GM12874 (cell line): Measurements from ENCODE around the gene WNT5B.
A peak's percentile ranks its signal among the peaks of the same experiment; 100 is the strongest.

Source experiments
- CTCF ChIP-seq: IDR thresholded peaks from 2 replicates; pipeline ENCODE4 v1.5.1; 2011; ENCODE audit warnings: low read depth, mild to moderate bottlenecking, control low read depth, low read length, moderate library complexity; ENCODE audit not compliant: insufficient read depth

WNT5B gene

GRCh38 chr12:1634590-1635191 lies 5.7 kb downstream of the WNT5B start:
- peak; percentile 80 for TF ChIP-seq CTCF

GRCh38 chr12:1635301-1636095 lies 6.5 kb downstream of the WNT5B start:
- TF ChIP-seq CTCF, result no peak

GRCh38 chr12:1638203-1638602 lies 9.2 kb downstream of the WNT5B start:
- no peak for TF ChIP-seq CTCF

GRCh38 chr12:1639538-1639937 lies 10.5 kb downstream of the WNT5B start:
- no peak for TF ChIP-seq CTCF

- no peak for TF ChIP-seq CTCF
Observed at GRCh38 chr12:1640328-1641234, 11.6 kb downstream of the WNT5B start.

GRCh38 chr12:1642513-1642912 lies 13.5 kb downstream of the WNT5B start:
- no peak for TF ChIP-seq CTCF

- no peak for TF ChIP-seq CTCF
Observed at GRCh38 chr12:1643043-1643442, 14.0 kb downstream of the WNT5B start.
